Tibial artery (tissue), 4 donors: Measurements from ENCODE around the gene RBFOX1.

Experiments used
- DNase-seq, 2 donors: peaks; one replicate each; pipeline ENCODE4 v3.0.0-alpha.2; 2019
- H3K27ac ChIP-seq, 2 donors: fragments of 200-600 bp; sonication (generic) in 1 of 2; 1 replicate in 1 of 2; 2 replicates in 1 of 2; pipeline ENCODE4 v1.5.1; 2018 to 2019; ENCODE audit warnings: mild to moderate bottlenecking in 1 of 2
- H3K27me3 ChIP-seq, 2 donors: fragments of 200-600 bp; sonication (generic) in 1 of 2; one replicate each; pipeline versions ENCODE4 v1.5.1 to v1.6.0; 2016 to 2019
- H3K36me3 ChIP-seq, 3 donors: fragments of 200-600 bp; sonication (generic) in 2 of 3; one replicate each; pipeline ENCODE4 v1.5.1; 2016 to 2019; ENCODE audit warnings: mild to moderate bottlenecking in 2 of 3
- H3K4me1 ChIP-seq, 4 donors: fragments of 200-600 bp; sonication (generic) in 2 of 4; 1 replicate in 3 of 4; 2 replicates in 1 of 4; pipeline ENCODE4 v1.5.1; 2016 to 2019
- H3K4me3 ChIP-seq, 2 donors: fragments of 200-600 bp; sonication (generic) in 1 of 2; 1 replicate in 1 of 2; 2 replicates in 1 of 2; pipeline ENCODE4 v1.5.1; 2018 to 2019; ENCODE audit warnings: mild to moderate bottlenecking in 2 of 2
- H3K9me3 ChIP-seq, 3 donors: fragments of 200-600 bp; sonication (generic) in 1 of 3; one replicate each; pipeline ENCODE4 v1.5.1; 2016 to 2019
- CTCF ChIP-seq, 2 experiments: fragments of 200-600 bp in 1 of 2; fragments of 450-650 bp in 1 of 2; IDR thresholded peaks; one replicate each; pipeline ENCODE4 v1.5.1; 2017 to 2019; ENCODE audit warnings: antibody characterized with exemption in 2 of 2, mild to moderate bottlenecking in 1 of 2, moderate library complexity in 1 of 2
- intact Hi-C: fragments of 100-400 bp; cut with DNase I; formaldehyde crosslinking; loops from one replicate; pipeline ENCODE4 v1.15.0; 2023; ENCODE audit warnings: low total_unique reads

RBFOX1 gene

GRCh38 chr16:7590934-7591333, 258.3 kb downstream of the RBFOX1 start:
- TF ChIP-seq CTCF (IDR thresholded peaks at IDR 0.05) = no peak
- H3K27me3 ChIP-seq = no peaks in the 10 kb centered on the region
- intact Hi-C loops = no loop called here
- H3K4me3 ChIP-seq = no peak overlapping the region
- no peak overlapping the region for H3K27ac ChIP-seq
- no peaks in the 10 kb centered on the region for H3K36me3 ChIP-seq
- H3K9me3 ChIP-seq = no peaks in the 10 kb centered on the region
- H3K4me1 ChIP-seq = no peaks in the 10 kb centered on the region
- DNase-seq = no peak

GRCh38 chr16:7596308-7596707, 263.7 kb downstream of the RBFOX1 start:
- H3K27ac ChIP-seq = no peak overlapping the region
- no peaks in the 10 kb centered on the region for H3K36me3 ChIP-seq
- H3K4me1 ChIP-seq = no peaks in the 10 kb centered on the region
- TF ChIP-seq CTCF (IDR thresholded peaks at IDR 0.05) = no peak
- intact Hi-C loops = no loop called here
- H3K9me3 ChIP-seq = no peaks in the 10 kb centered on the region
- no peaks in the 10 kb centered on the region for H3K27me3 ChIP-seq
- no peak overlapping the region for H3K4me3 ChIP-seq
- DNase-seq = no peak

- H3K27ac ChIP-seq = no peak overlapping the region
- intact Hi-C loops = no loop called here
- H3K9me3 ChIP-seq = no peaks in the 10 kb centered on the region
- H3K4me1 ChIP-seq = no peaks in the 10 kb centered on the region
- no peaks in the 10 kb centered on the region for H3K36me3 ChIP-seq
- no peak for TF ChIP-seq CTCF (IDR thresholded peaks at IDR 0.05)
- H3K4me3 ChIP-seq = no peak overlapping the region
- DNase-seq = no peak
- H3K27me3 ChIP-seq = no peaks in the 10 kb centered on the region
Measured at GRCh38 chr16:7597677-7598076, 265.0 kb downstream of the RBFOX1 start.

- intact Hi-C loops = no loop called here
- Histone ChIP-seq H3K9me3 (no peaks in the 10 kb centered on the region), H3K36me3 (no peaks in the 10 kb centered on the region), H3K4me3 (no peak overlapping the region), H3K27me3 (no peaks in the 10 kb centered on the region), H3K27ac (no peak overlapping the region), H3K4me1 (no peaks in the 10 kb centered on the region)
- no peak for DNase-seq
- no peak for TF ChIP-seq CTCF (IDR thresholded peaks at IDR 0.05)
Measured at GRCh38 chr16:7601100-7601499, 268.5 kb downstream of the RBFOX1 start.

GRCh38 chr16:7602291-7602950, 269.8 kb downstream of the RBFOX1 start:
- TF ChIP-seq CTCF (IDR thresholded peaks at IDR 0.05) = no peak
- H3K4me3 ChIP-seq = no peak overlapping the region
- intact Hi-C loops = no loop called here
- no peak for DNase-seq
- no peaks in the 10 kb centered on the region for H3K9me3 ChIP-seq
- no peaks in the 10 kb centered on the region for H3K4me1 ChIP-seq
- H3K36me3 ChIP-seq = no peaks in the 10 kb centered on the region
- no peaks in the 10 kb centered on the region for H3K27me3 ChIP-seq
- H3K27ac ChIP-seq = no peak overlapping the region

GRCh38 chr16:7605812-7606211, 273.2 kb downstream of the RBFOX1 start:
- Histone ChIP-seq H3K4me1 (no peaks in the 10 kb centered on the region), H3K27ac (no peak overlapping the region), H3K27me3 (no peaks in the 10 kb centered on the region), H3K36me3 (no peaks in the 10 kb centered on the region), H3K9me3 (no peaks in the 10 kb centered on the region), H3K4me3 (no peak overlapping the region)
- intact Hi-C loops = no loop called here
- no peak for TF ChIP-seq CTCF (IDR thresholded peaks at IDR 0.05)
- no peak for DNase-seq
